Measurements from ENCODE around the gene ADGRD1.

ADGRD1 gene

GRCh38 chr12:131091976-131092691, 138.4 kb downstream of the ADGRD1 start:
- DNase-seq (ENCODE audit: low read depth), result no peak

GRCh38 chr12:131092901-131093603, 139.3 kb downstream of the ADGRD1 start:
- DNase-seq (ENCODE audit: low read depth), result no peak

GRCh38 chr12:131093604-131093955, 139.9 kb downstream of the ADGRD1 start:
- DNase-seq (ENCODE audit: low read depth), result no peak

- DNase-seq (ENCODE audit: low read depth), result no peak
Observed at GRCh38 chr12:131093971-131094830, 140.5 kb downstream of the ADGRD1 start.

GRCh38 chr12:131094831-131095805, 141.4 kb downstream of the ADGRD1 start:
- no peak for DNase-seq (ENCODE audit: low read depth)

GRCh38 chr12:131095826-131096680, 142.3 kb downstream of the ADGRD1 start:
- DNase-seq (ENCODE audit: low read depth), result no peak

- DNase-seq (ENCODE audit: low read depth), result no peak
Observed at GRCh38 chr12:131096681-131097181, 143.0 kb downstream of the ADGRD1 start.

- no peak for DNase-seq (ENCODE audit: low read depth)
Observed at GRCh38 chr12:131097202-131098177, 143.8 kb downstream of the ADGRD1 start.

GRCh38 chr12:131098178-131098981, 144.7 kb downstream of the ADGRD1 start:
- DNase-seq (ENCODE audit: low read depth), result no peak

GRCh38 chr12:131100031-131100674, 146.4 kb downstream of the ADGRD1 start:
- no peak for DNase-seq (ENCODE audit: low read depth)

- no peak for DNase-seq (ENCODE audit: low read depth)
Observed at GRCh38 chr12:131101006-131101405, 147.3 kb downstream of the ADGRD1 start.

GRCh38 chr12:131101703-131102492, 148.2 kb downstream of the ADGRD1 start:
- no peak for DNase-seq (ENCODE audit: low read depth)

- no peak for DNase-seq (ENCODE audit: low read depth)
Observed at GRCh38 chr12:131102493-131102931, 148.8 kb downstream of the ADGRD1 start.

- no peak for DNase-seq (ENCODE audit: low read depth)
Observed at GRCh38 chr12:131102991-131103668, 149.4 kb downstream of the ADGRD1 start.

- no peak for DNase-seq (ENCODE audit: low read depth)
Observed at GRCh38 chr12:131103669-131104462, 150.2 kb downstream of the ADGRD1 start.
